Fibroblast of villous mesenchyme (primary cell): ENCODE results near the gene ETDA. TPM values are rescaled to one million over a fixed set of nuclear protein-coding genes. Genes with fewer than 3 reads are reported as not detected.
"Not testable (repeated sequence)": the region's sequence is repeated elsewhere in the genome, so short reads cannot be mapped to it uniquely, and the experiment has no call there.

ENCODE experiments used
- DNase-seq: peaks from one replicate; pipeline ENCODE4 v3.0.0-alpha.2; 2010; ENCODE audit warnings: low read depth
- H3K4me3 ChIP-seq: 2 replicates; pipeline ENCODE4 v1.5.1; 2011; ENCODE audit warnings: low read depth, mild to moderate bottlenecking, low read length
- CTCF ChIP-seq: IDR thresholded peaks from 2 replicates; pipeline ENCODE4 v1.5.1; 2012; ENCODE audit warnings: low read depth, mild to moderate bottlenecking, low read length; ENCODE audit not compliant: insufficient read depth
- total RNA-seq: library from RNA; depleted of rRNA; stranded (reverse); fragments of >200 nt; gene quantifications from 2 replicates; pipeline ENCODE4 v1.2.3, GENCODE V29; 2012

Gene ETDA
- not detected in 2 replicates for total RNA-seq

- not testable (repeated sequence) for DNase-seq, H3K4me3 ChIP-seq
Measured at GRCh38 chrX:135252011-135252518, at the start of gene ETDA. Gene ETDA (plus strand): TSS chrX:135252061. CDS start chrX:135253277, 1,216 bp downstream.

- not testable (repeated sequence) for DNase-seq, H3K4me3 ChIP-seq
- TF ChIP-seq CTCF, result peak; percentile 36
Measured at GRCh38 chrX:135206427-135206826, 45.4 kb upstream of the ETDA start.

- H3K4me3 ChIP-seq, result no peak overlapping the region
- DNase-seq, result no peak
- no peak for TF ChIP-seq CTCF
Measured at GRCh38 chrX:135213200-135213844, 38.5 kb upstream of the ETDA start.

- DNase-seq, H3K4me3 ChIP-seq: not testable (repeated sequence)
Measured at GRCh38 chrX:135245989-135246388, 5.9 kb upstream of the ETDA start.

- DNase-seq, H3K4me3 ChIP-seq: not testable (repeated sequence)
Measured at GRCh38 chrX:135256087-135256684, 4.3 kb downstream of the ETDA start.

- no peak for TF ChIP-seq CTCF
- H3K4me3 ChIP-seq, result no peak overlapping the region
- DNase-seq, result no peak
Measured at GRCh38 chrX:135256923-135257322, 5.1 kb downstream of the ETDA start.

- no peak for DNase-seq
- TF ChIP-seq CTCF, result no peak
- no peak overlapping the region for H3K4me3 ChIP-seq
Measured at GRCh38 chrX:135257469-135257868, 5.6 kb downstream of the ETDA start.

GRCh38 chrX:135260976-135261375 is 9.1 kb downstream of the ETDA start:
- H3K4me3 ChIP-seq, DNase-seq: not testable (repeated sequence)

GRCh38 chrX:135263376-135263775 is 11.5 kb downstream of the ETDA start:
- not testable (repeated sequence) for H3K4me3 ChIP-seq, DNase-seq

- no peak overlapping the region for H3K4me3 ChIP-seq
- no peak for TF ChIP-seq CTCF
- no peak for DNase-seq
Measured at GRCh38 chrX:135264206-135264605, 12.3 kb downstream of the ETDA start.
